Nephron progenitor cell (in vitro differentiated cells): ENCODE measurements around the gene PCDH1.

ENCODE experiments used
- DNase-seq: peaks from one replicate; pipeline ENCODE4 v3.0.0; 2021
- H3K27ac Mint-ChIP-seq: 2 replicates; pipeline ENCODE4 v1.8.0; 2021; ENCODE audit warnings: mild to moderate bottlenecking, moderate library complexity, mixed read lengths
- H3K27me3 Mint-ChIP-seq: 2 replicates; pipeline ENCODE4 v1.8.0; 2021; ENCODE audit warnings: mild to moderate bottlenecking, low read depth, mixed read lengths; ENCODE audit not compliant: poor library complexity
- H3K36me3 Mint-ChIP-seq: 2 replicates; pipeline ENCODE4 v1.8.0; 2021; ENCODE audit warnings: low read depth, mixed read lengths
- H3K4me1 Mint-ChIP-seq: 2 replicates; pipeline ENCODE4 v1.8.0; 2021; ENCODE audit warnings: mixed read lengths
- H3K4me3 Mint-ChIP-seq: 2 replicates; pipeline ENCODE4 v1.8.0; 2021; ENCODE audit warnings: mild to moderate bottlenecking, moderate library complexity, mixed read lengths
- H3K9me3 Mint-ChIP-seq: 2 replicates; pipeline ENCODE4 v1.8.0; 2021; ENCODE audit warnings: mild to moderate bottlenecking, moderate library complexity, mixed read lengths
- CTCF ChIP-seq: fragments of 200-600 bp; sonication (generic); IDR thresholded peaks from 2 replicates; pipeline ENCODE4 v1.5.0; 2021; ENCODE audit warnings: antibody characterized with exemption

Gene PCDH1

GRCh38 chr5:141869040-141869439 lies 9.2 kb downstream of the PCDH1 start:
- no peak for TF ChIP-seq CTCF
- Mint-ChIP-seq H3K4me3 (no peak overlapping the region), H3K4me1 (peaks cover 17% of the 10 kb centered on the region), H3K36me3 (no peaks in the 10 kb centered on the region), H3K27me3 (peaks cover 38% of the 10 kb centered on the region), H3K27ac (no peak overlapping the region), H3K9me3 (no peaks in the 10 kb centered on the region)
- no peak for DNase-seq

GRCh38 chr5:141868541-141868940 lies 9.7 kb downstream of the PCDH1 start:
- Mint-ChIP-seq H3K4me1 (peaks cover 12% of the 10 kb centered on the region), H3K27me3 (peaks cover 33% of the 10 kb centered on the region), H3K4me3 (no peak overlapping the region), H3K9me3 (no peaks in the 10 kb centered on the region), H3K36me3 (no peaks in the 10 kb centered on the region), H3K27ac (no peak overlapping the region)
- DNase-seq: no peak
- TF ChIP-seq CTCF: no peak

- Mint-ChIP-seq H3K4me1 (peaks cover 12% of the 10 kb centered on the region), H3K27ac (no peak overlapping the region), H3K9me3 (no peaks in the 10 kb centered on the region), H3K4me3 (no peak overlapping the region), H3K36me3 (no peaks in the 10 kb centered on the region), H3K27me3 (peaks cover 24% of the 10 kb centered on the region)
- no peak for TF ChIP-seq CTCF
- DNase-seq: no peak
These were observed 10.6 kb downstream of the PCDH1 start for GRCh38 chr5:141867651-141868050.

GRCh38 chr5:141867139-141867538 lies 11.1 kb downstream of the PCDH1 start:
- TF ChIP-seq CTCF: no peak
- H3K27ac Mint-ChIP-seq: no peak overlapping the region
- peaks cover 12% of the 10 kb centered on the region for H3K4me1 Mint-ChIP-seq
- H3K36me3 Mint-ChIP-seq: no peaks in the 10 kb centered on the region
- H3K4me3 Mint-ChIP-seq: no peak overlapping the region
- no peaks in the 10 kb centered on the region for H3K9me3 Mint-ChIP-seq
- DNase-seq: no peak
- peaks cover 19% of the 10 kb centered on the region for H3K27me3 Mint-ChIP-seq

GRCh38 chr5:141866096-141866495 lies 12.1 kb downstream of the PCDH1 start:
- no peak overlapping the region for H3K27ac Mint-ChIP-seq
- H3K27me3 Mint-ChIP-seq: peaks cover 9% of the 10 kb centered on the region
- no peak overlapping the region for H3K4me3 Mint-ChIP-seq
- no peaks in the 10 kb centered on the region for H3K9me3 Mint-ChIP-seq
- no peaks in the 10 kb centered on the region for H3K36me3 Mint-ChIP-seq
- no peak for DNase-seq
- TF ChIP-seq CTCF: no peak
- peaks cover 17% of the 10 kb centered on the region for H3K4me1 Mint-ChIP-seq

DNA sequence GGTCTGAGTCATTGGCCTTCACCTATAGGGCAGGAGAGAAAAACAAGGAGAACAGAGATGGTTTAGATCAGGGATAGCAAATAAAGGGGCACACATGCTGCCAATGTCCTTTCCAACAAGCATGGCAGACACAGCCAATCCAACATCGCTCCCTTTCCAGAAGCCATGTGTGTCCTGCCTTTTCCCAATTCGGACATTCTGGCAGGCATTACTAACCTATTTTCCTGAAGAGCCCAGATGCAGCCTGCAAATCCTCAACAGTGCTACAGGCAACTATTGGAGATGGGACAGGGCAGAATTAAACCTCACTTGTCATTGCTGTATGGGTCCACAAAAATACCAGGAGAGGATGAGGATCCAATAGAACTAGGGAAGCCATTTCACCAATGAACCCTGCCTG lies 12.8 kb downstream of the PCDH1 start:
- Mint-ChIP-seq H3K9me3 (no peaks in the 10 kb centered on the region), H3K36me3 (no peaks in the 10 kb centered on the region), H3K27me3 (peaks cover 2% of the 10 kb centered on the region), H3K4me1 (peaks cover 10% of the 10 kb centered on the region), H3K4me3 (no peak overlapping the region), H3K27ac (no peak overlapping the region)
- no peak for TF ChIP-seq CTCF
- no peak for DNase-seq
